GM19467 (cell line): ENCODE measurements around the gene NEB.

Source experiments
- ATAC-seq: cut with Tn5 transposase; IDR thresholded peaks from one replicate; pipeline ENCODE4 v1.9.1; 2021; ENCODE audit warnings: mild to moderate bottlenecking, moderate library complexity; ENCODE audit not compliant: unreplicated experiment

Gene NEB

DNA sequence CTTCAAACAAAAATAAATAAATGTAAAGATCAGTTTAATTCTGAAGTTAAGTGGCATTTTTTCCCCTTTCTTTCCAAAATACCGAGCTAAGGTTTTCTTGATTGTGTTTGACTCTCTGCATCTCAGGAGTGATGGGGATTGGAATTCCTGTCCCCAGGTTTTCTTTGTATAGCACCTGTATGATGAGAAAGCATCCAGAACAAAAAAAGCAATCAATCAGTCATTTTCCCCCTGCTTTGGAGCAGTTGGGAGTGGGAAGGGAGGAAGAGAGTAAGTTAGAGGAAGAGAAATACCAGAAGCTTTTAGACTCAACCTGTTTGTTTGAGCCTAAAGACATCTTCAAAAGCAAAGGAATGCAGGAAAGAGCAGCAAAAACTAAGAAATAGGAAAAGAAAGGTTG is 236.1 kb downstream of the NEB start:
- no peak for ATAC-seq

DNA sequence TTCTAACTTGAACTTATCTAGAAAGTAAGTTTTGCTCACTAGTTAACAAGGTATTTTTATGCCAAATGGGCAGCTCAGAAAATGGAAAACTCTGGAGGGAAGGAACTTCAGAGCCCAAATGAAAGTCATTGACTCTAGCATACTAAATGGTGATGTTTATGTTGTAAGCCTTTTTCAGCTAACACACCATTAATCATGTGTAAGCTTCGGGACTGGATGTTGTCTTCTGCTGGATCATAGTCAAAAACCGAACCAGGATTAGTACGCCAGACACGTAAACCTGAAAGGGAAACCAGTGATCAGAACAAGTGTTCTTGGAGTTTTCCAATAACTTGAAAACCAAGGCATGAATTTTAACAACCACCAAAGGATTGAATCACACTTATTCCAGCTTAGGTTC is 242.8 kb downstream of the NEB start:
- ATAC-seq = no peak

DNA sequence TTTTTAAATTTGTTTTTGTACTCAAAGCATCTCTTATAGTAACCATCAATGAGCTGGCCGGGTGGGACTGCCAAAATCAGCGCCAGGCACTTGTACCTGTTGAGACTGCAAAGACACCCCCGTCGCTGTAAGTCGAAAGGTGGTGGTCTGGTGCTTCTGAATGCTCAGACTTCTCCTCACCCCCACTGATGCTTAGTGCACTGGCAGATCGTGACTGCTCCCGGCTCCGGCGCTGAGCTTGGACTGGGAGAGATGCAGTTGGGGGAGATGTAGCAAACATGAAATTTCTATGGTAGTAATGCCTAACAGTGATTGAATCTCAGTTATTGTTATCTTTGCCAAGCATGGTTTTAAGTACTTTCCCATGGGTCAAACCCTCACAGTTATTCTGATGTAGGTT is 244.0 kb downstream of the NEB start:
- no peak for ATAC-seq

DNA sequence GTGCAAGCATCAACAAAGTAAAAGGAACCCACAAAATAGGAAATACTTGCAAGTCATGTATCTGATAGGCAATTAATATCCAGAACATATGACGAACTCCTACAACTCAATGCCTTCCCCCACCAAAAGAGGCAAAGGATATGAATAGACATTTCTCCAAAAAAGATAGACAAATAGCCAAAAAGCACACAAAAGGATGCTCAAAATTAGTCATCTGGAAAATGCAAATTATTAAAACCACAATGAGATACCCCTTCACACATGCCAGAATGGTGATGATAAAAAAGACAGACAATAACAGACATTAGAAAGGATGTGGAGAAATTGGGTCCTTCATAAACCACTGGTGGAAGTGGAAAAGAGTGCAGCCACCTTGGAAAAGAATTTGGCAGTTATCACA is 248.2 kb downstream of the NEB start:
- ATAC-seq = no peak

DNA sequence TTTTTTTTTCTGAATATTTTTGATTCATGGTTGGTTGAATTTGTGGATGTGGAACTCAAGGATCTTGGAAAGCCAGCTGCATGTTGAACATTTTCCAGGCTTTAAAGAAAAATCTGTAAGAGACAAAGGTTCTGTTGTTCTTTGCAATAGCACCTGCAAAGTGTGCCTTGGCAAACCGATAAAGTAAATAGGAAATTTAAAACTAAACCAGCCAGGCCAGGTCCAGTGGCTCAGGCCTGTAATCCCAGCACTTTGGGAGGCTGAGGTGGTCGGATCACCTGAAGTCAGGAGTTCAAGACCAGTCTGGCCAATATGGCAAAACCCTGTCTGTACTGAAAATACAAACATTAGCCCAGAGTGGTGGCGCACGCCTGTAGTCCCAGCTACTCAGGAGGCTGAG is 250.2 kb downstream of the NEB start:
- no peak for ATAC-seq

DNA sequence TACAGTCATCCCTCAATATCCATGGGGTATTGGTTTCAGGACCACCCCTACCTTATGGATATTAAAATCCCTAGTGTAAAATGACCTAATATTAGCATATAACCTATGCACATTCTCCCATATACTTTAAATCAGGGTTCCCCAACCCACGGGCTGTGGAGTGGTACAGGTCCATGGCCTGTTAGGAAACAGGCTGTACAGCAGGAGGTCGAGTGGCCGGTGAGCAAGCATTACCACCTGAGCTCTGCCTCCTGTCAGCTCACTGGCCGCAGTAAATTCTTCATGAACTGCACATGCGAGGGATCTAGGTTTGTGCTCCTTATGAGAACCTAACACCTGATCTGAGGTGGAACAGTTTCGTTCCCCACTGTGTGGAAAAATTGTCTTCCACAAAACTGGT is 250.7 kb downstream of the NEB start:
- no peak for ATAC-seq

DNA sequence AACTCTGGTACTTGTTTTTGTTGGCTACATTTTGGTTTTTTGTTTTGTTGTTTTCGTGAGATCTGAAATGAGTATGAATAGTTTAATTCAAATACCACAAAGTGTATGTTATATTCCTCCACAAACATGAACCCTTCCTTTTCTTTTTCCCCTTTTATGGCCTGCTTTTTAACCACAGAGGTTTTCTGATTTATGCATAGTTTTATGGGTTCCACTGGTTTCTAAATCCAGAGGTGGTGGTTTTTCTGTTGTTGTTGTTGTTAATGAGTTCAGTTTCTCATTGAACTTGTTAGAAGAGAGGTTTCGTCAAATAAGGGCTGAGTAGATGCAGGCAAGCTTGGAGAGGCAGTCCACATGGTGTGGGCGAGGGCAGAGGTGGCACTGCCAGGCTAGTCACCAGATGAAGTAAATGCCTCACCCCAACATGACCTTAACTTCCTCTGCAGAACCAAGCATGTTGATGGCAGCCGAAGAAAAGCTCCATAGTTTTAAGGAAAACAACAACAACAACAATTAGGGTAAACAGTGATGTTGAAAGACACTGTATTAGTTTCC is 252.0 kb downstream of the NEB start:
- no peak for ATAC-seq

DNA sequence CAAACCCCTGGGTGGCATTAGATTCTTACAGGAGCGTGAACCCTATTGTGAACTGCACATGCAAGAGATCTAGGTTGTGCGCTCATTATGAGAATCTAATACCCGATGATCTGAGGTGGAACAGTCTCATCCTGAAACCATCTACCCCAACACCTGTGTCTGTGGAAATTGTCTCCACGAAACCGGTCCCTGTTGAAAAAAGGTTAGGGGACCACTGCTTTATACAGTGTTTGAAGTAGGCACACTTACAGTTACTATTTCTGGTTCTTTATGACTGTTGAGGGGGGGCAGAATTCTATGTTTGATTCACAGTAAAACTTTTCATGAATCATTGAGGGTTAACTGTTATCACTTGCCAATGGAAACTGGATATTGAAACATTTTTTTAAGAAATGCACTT is 252.5 kb downstream of the NEB start:
- no peak for ATAC-seq

DNA sequence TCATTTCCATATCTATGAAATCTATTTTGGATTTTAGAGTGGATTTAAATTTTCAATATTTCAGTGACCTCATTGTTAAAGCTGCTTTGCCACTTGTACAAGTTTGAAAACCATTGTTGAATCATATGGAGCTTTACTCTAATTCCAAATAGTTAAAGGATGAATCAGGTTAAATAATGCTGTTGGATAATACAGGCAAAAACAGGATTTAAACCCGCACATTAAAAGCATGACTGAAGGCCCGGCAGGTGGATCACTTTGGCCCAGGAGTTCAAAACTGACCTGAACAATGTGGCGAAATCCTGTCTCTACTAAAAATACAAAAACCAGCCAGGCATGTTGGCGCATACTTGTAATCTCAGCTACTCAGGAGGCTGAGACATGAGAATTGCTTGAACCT is 256.3 kb downstream of the NEB start:
- ATAC-seq = no peak

DNA sequence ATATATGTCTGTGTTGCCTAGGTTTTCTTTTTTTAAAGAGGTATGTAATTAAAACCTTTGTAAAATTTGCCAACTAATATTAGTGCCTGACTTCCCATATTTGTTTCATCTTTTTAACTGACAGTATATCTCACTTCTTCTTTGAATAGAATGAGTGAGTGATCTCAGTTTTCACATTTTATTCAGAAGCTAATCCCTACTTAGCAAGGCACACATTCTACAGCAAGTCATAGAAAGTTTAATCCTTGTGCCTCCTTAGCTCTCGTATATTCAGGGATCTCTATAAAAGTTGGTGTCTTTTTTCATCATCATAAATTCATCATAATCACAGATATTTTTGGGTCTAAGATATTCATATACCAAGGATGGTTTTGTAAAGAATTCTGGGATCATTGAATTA is 258.0 kb downstream of the NEB start:
- ATAC-seq = no peak

DNA sequence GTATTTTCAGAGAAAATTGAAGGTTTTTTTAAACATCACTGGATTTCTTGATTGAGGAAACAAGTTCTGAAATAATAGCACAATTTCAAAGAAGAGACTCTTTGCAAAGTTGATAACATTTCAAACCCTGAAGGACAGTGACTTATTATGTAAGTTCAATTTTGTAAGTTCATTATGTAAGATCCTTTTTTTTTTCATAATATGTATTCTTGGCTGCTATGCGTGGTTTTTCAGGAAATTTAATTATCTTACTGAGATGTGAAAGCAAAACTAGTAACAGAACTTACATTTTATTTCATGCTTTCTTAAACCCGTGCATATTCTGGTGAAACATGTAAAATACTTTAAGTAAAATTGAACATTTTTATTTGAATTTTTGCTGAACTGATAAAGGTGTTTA is 259.2 kb downstream of the NEB start:
- no peak for ATAC-seq

DNA sequence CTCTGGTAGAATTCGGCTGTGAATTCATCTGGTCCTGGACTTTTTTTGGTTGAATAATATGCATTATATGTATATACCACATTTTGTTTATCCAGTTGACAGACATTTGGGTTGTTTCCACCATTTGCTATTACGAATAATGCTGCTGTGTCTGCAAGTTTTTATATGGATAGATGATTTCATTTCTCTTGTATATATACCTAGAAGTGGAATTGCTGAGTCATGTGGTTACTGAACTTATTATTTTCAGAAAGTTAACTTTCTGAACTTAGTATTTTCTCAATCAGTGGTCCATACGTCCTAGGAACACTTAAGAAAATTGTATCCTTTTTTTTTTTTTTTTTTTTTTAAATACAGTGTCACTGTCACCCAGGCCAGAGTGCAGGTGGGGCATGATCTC is 261.3 kb downstream of the NEB start:
- no peak for ATAC-seq

DNA sequence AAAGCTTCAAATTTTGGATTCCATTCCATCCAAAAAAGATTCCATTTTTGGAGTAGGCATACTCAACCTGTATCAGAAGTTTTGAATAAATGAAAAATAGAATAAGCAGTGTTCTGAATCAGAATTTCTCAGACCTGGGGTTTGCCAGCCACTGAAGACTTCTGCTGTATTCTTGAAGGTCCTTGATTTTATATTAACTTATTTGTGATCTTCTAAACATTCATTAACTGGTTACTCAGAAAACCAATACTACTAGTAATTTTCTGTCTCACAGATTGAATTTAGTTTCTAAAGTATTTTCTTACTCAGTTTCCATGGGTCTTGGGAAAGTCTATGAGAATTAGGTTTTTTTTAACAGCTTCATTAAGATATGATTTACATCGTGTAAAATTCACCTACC is 263.7 kb downstream of the NEB start:
- ATAC-seq = no peak

DNA sequence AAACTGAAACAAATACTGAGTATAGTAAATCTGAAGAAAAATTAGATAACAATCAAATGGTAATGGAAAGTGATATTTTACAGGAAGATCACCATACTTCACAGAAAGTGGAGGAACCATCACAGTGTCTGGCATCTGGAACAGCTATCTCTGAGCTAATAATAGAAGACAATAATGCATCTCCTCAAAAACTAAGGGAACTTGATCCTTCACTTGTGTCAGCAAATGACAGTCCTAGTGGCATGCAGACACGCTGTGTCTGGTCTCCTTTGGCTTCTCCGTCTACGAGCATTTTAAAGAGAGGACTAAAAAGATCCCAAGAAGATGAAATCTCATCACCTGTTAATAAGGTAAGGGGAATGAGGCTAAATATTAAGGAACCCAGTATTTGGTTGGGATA is 268.5 kb downstream of the NEB start:
- no peak for ATAC-seq

DNA sequence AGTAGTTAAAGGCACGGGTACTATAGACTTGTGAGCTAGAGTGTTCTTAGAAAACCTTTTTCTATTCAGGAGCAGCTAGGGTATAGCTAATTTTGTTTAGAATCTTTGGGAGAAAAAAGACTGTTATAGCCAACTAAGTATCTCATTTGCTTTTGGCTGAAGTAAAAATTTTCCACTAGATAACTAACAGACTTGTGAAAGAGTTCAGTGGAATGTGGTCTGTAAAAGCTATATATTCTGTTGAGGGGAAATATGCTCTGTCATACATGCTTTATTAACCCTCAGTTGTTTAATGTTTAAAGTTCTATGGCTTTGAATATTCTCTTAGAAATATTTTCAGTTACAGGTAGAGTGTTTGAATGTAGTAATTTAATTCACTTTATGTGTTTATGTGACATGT is 274.9 kb downstream of the NEB start:
- ATAC-seq = no peak

DNA sequence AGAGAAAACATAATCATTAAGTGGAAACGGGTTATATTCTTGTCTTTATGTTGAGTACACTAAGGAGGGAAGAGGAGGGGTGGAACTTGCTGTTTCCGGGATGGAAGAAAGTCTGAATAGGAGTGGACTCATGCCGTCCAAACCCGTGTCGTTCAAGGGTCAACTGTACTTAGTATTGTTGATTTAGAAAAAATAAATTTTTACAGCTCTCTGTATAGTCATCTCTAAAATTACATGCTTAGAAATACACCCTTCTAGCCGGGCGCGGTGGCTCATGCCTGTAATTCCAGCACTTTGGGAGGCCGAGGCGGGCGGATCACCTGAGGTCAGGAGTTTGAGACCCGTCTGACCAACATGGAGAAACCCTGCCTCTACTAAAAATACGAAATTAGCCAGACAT is 295.1 kb downstream of the NEB start:
- no peak for ATAC-seq

DNA sequence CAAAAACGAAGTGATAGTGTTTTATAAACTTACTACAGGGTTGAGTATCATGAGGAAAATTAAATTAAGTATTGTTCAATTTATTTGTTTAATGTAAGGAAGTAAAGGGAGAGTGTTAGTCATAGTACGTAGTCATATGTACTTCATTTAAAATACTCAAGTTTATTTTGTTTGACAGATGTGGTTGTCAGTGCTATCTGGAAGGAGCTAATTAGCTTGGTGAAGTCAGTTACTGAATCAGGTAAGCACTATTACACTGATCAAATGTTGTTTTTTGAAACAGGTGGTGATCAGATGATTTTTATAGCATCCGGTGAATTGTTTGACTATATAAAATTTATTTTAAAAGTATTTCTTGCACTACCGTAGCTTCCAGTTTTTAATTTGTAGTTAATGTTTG is 295.8 kb downstream of the NEB start:
- ATAC-seq = no peak

DNA sequence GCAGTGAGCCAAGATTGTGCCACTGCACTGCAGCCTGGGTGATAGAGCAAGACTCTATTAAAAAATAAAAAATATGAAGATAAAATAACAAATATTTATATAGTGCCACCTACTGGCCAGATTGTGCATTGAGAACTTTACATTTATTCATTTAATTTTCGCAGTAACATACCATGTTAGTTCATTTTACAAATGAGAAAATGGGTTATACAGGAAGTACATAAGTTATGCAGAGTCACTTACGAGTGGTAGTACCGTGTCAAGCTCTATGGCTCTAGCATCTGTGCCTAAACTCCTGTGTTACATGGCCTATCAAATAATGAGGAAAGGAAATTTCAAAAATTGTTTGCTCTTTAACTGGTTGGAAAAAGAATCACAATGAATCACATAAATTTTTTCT is 296.6 kb downstream of the NEB start:
- no peak for ATAC-seq
